ENCODE data around the gene MTA3.

MTA3 gene

GRCh38 chr2:42768706-42769256, 200.3 kb downstream of the MTA3 start:
- Histone ChIP-seq H3K27ac (no peak overlapping the region), H3K4me3 (no peak overlapping the region)

- no peak overlapping the region for H3K27ac ChIP-seq
These were observed 201.3 kb downstream of the MTA3 start for GRCh38 chr2:42769583-42770287.

GRCh38 chr2:42770288-42771131, 202.1 kb downstream of the MTA3 start:
- H3K27ac ChIP-seq = no peak overlapping the region
- H3K4me3 ChIP-seq = no peak overlapping the region

More at GRCh38 chr2:42769583-42770287, 201.3 kb downstream of the MTA3 start:
- no peak overlapping the region for H3K4me3 ChIP-seq

- Histone ChIP-seq H3K4me3 (no peak overlapping the region), H3K27ac (no peak overlapping the region)
These were observed 203.2 kb downstream of the MTA3 start for GRCh38 chr2:42771546-42772153.

- H3K27ac ChIP-seq = no peak overlapping the region
- no peak overlapping the region for H3K4me3 ChIP-seq
These were observed 206.8 kb downstream of the MTA3 start for GRCh38 chr2:42775186-42775585.

GRCh38 chr2:42775810-42776209, 207.4 kb downstream of the MTA3 start:
- H3K27ac ChIP-seq = no peak overlapping the region
- H3K4me3 ChIP-seq = no peak overlapping the region

- no peak overlapping the region for H3K4me3 ChIP-seq
- no peak overlapping the region for H3K27ac ChIP-seq
These were observed 209.7 kb downstream of the MTA3 start for GRCh38 chr2:42777883-42778805.

GRCh38 chr2:42781181-42781580, 212.7 kb downstream of the MTA3 start:
- H3K4me3 ChIP-seq = no peak overlapping the region
- no peak overlapping the region for H3K27ac ChIP-seq

- H3K27ac ChIP-seq = no peak overlapping the region
- no peak overlapping the region for H3K4me3 ChIP-seq
These were observed 215.1 kb downstream of the MTA3 start for GRCh38 chr2:42783511-42783910.

- no peak overlapping the region for H3K27ac ChIP-seq
- H3K4me3 ChIP-seq = no peak overlapping the region
These were observed 215.9 kb downstream of the MTA3 start for GRCh38 chr2:42784204-42784880.

- H3K4me3 ChIP-seq = no peak overlapping the region
- no peak overlapping the region for H3K27ac ChIP-seq
These were observed 218.3 kb downstream of the MTA3 start for GRCh38 chr2:42786561-42787345.

- Histone ChIP-seq H3K4me3 (no peak overlapping the region), H3K27ac (no peak overlapping the region)
These were observed 219.0 kb downstream of the MTA3 start for GRCh38 chr2:42787424-42787787.

- Histone ChIP-seq H3K4me3 (no peak overlapping the region), H3K27ac (no peak overlapping the region)
These were observed 219.5 kb downstream of the MTA3 start for GRCh38 chr2:42787788-42788477.

- Histone ChIP-seq H3K4me3 (no peak overlapping the region), H3K27ac (no peak overlapping the region)
These were observed 220.0 kb downstream of the MTA3 start for GRCh38 chr2:42788478-42788793.

- no peak overlapping the region for H3K4me3 ChIP-seq
- H3K27ac ChIP-seq = no peak overlapping the region
These were observed 220.4 kb downstream of the MTA3 start for GRCh38 chr2:42788882-42789281.

- Histone ChIP-seq H3K4me3 (no peak overlapping the region), H3K27ac (no peak overlapping the region)
These were observed 221.3 kb downstream of the MTA3 start for GRCh38 chr2:42789751-42790150.

- Histone ChIP-seq H3K27ac (peak overlapping the region in 17 of 21 experiments; percentile 71 to 94 (median 87)), H3K4me3 (peak overlapping the region in 3 of 7 experiments; percentile 45 to 78 (median 60))
These were observed 223.2 kb downstream of the MTA3 start for GRCh38 chr2:42791606-42792005.
